HepG2 (cell line): Measurements from ENCODE around the gene CDCA5. TPM values are rescaled to one million over a fixed set of nuclear protein-coding genes. Genes with fewer than 3 reads are reported as not detected.
A peak's percentile ranks its signal among the peaks of the same experiment; 100 is the strongest.

Experiments used
- ATAC-seq: fragments of 200-7000 bp; cut with Tn5 transposase; 3 replicates; pipeline ENCODE4 v1.9.1; 2020; ENCODE audit warnings: mild to moderate bottlenecking, moderate library complexity
- BruUV-seq: library from RNA; stranded (reverse); fragments of 400-500 nt; replicated peaks from 2 replicates; lab custom pipeline; 2021; lab: Mats Ljungman, UMichigan
- CTCF ChIA-PET: fragments of 300-600 bp; formaldehyde crosslinking; extraction: SDS; loops from one replicate; lab custom pipeline; 2021; ENCODE audit warnings: low total read pairs, inconsistent platforms, low intra/inter-chr PET ratio; lab: Yijun Ruan, JAX
- POLR2A ChIA-PET: fragments of 350-600 bp; sonication (Branson Sonifier 250); formaldehyde crosslinking; loops from one replicate; lab custom pipeline; 2020; ENCODE audit warnings: antibody characterized with exemption, inconsistent platforms; lab: Yijun Ruan, JAX
- DNase-seq: peaks from one replicate; pipeline ENCODE4 v3.0.0-alpha.2; 2015; ENCODE audit warnings: low spot score
- FAIRE-seq: peaks from 3 replicates; lab custom pipeline; 2011; peaks lifted over from hg19 to GRCh38; lab: Jason Lieb, UNC
- H2AFZ ChIP-seq: one replicate; pipeline ENCODE4 v1.6.1; 2011; ENCODE audit warnings: low read length, inconsistent platforms
- H3K27ac ChIP-seq: fragments of 300-600 bp; 3 replicates; pipeline ENCODE4 v1.8.0; 2011; ENCODE audit warnings: mixed run types, mild to moderate bottlenecking, mixed read lengths, low read length, inconsistent platforms; ENCODE audit not compliant: insufficient read depth; ENCODE audit errors: extremely low read length
- H3K27me3 ChIP-seq, 2 experiments: fragments of 200-600 bp in 1 of 2; 2 replicates in 1 of 2; 3 replicates in 1 of 2; pipeline versions ENCODE4 v1.6.0 to v1.8.0; 2011; ENCODE audit warnings: low read length in 2 of 2, mild to moderate bottlenecking in 2 of 2, moderate library complexity in 2 of 2, inconsistent platforms in 1 of 2; ENCODE audit not compliant: insufficient read depth in 2 of 2, control insufficient read depth in 1 of 2
- H3K36me3 ChIP-seq, 2 experiments: fragments of 200-600 bp in 1 of 2; replicated peaks in 1 of 2; 2 replicates in 1 of 2; 3 replicates in 1 of 2; pipeline versions ENCODE4 v1.5.1 to v1.8.0; 2011; ENCODE audit warnings: low read length in 2 of 2, inconsistent platforms in 1 of 2; ENCODE audit not compliant: insufficient read depth in 2 of 2, control insufficient read depth in 1 of 2
- H3K4me1 ChIP-seq: 2 replicates; pipeline ENCODE4 v1.5.1; 2012; ENCODE audit warnings: low read length, inconsistent platforms; ENCODE audit not compliant: insufficient read depth
- H3K4me2 ChIP-seq: 2 replicates; pipeline ENCODE4 v1.6.0; 2011; ENCODE audit warnings: low read depth, low read length, inconsistent platforms
- H3K4me3 ChIP-seq, 3 experiments: fragments of 200-600 bp in 1 of 3; sonication (generic), shearing (Covaris generic) in 1 of 3; replicated peaks in 1 of 3; 2 replicates each; pipeline ENCODE4 v1.5.1; 2011 to 2016; ENCODE audit warnings: low read length in 3 of 3, inconsistent platforms in 2 of 3, low read depth in 2 of 3, mild to moderate bottlenecking in 2 of 3, control low read depth in 1 of 3, mixed read lengths in 1 of 3; ENCODE audit not compliant: insufficient read depth in 1 of 3
- H3K79me2 ChIP-seq: one replicate; pipeline ENCODE4 v1.6.1; 2011; ENCODE audit warnings: low read length, inconsistent platforms; ENCODE audit not compliant: insufficient read depth
- H3K9ac ChIP-seq: 2 replicates; pipeline ENCODE4 v1.6.0; 2011; ENCODE audit warnings: mild to moderate bottlenecking, low read depth, low read length, inconsistent platforms; ENCODE audit not compliant: insufficient read depth
- H3K9me3 ChIP-seq: 2 replicates; pipeline ENCODE4 v1.5.1; 2012; ENCODE audit warnings: mild to moderate bottlenecking, low read length
- H4K20me1 ChIP-seq: 2 replicates; pipeline ENCODE4 v1.6.0; 2011; ENCODE audit warnings: inconsistent platforms, mild to moderate bottlenecking, low read length, moderate library complexity; ENCODE audit not compliant: insufficient read depth
- AGO2 ChIP-seq: fragments of 200-400 bp; formaldehyde crosslinking; optimal IDR thresholded peaks from 2 replicates; pipeline ENCODE3; 2017; ENCODE audit warnings: mild to moderate bottlenecking, low read depth, low read length, moderate library complexity
- ASH2L ChIP-seq: fragments of 300-600, 200-600 bp; sonication (generic); IDR thresholded peaks from 2 replicates; pipeline ENCODE4 v1.7.0; 2017; ENCODE audit warnings: low read depth, mild to moderate bottlenecking, moderate library complexity, mixed read lengths, low read length; ENCODE audit not compliant: insufficient read length
- HOXA3 ChIP-seq: sonication (generic); formaldehyde crosslinking; IDR thresholded peaks from 2 replicates; pipeline ENCODE4 v1.5.0; 2020; ENCODE audit warnings: missing genetic modification reagents
- MAFK ChIP-seq, 2 experiments: IDR thresholded peaks in 1 of 2; conservative IDR thresholded peaks in 1 of 2; 2 replicates each; pipeline ENCODE4 v1.6.1; 2011; ENCODE audit warnings: improper control_type of control experiment in 2 of 2, low read length in 2 of 2
- POLR2A ChIP-seq, 2 experiments: IDR thresholded peaks; 2 replicates each; pipeline ENCODE4 v1.6.1; 2011; ENCODE audit warnings: low read depth in 2 of 2, low read length in 2 of 2, mild to moderate bottlenecking in 1 of 2, moderate library complexity in 1 of 2; ENCODE audit not compliant: insufficient read depth in 1 of 2
- POLR2AphosphoS5 ChIP-seq: IDR thresholded peaks from 2 replicates; pipeline ENCODE4 v1.6.1; 2012; ENCODE audit warnings: low read depth, low read length
- POLR2G ChIP-seq: fragments of 200-400 bp; formaldehyde crosslinking; IDR thresholded peaks from 2 replicates; pipeline ENCODE4 v1.6.1; 2018; ENCODE audit warnings: mild to moderate bottlenecking, low read depth, low read length, moderate library complexity
- RBFOX2 ChIP-seq: fragments of 200-400 bp; formaldehyde crosslinking; IDR thresholded peaks from 2 replicates; pipeline ENCODE4 v1.6.1; 2017; ENCODE audit warnings: low read depth, mild to moderate bottlenecking, low read length
- SAP130 ChIP-seq: IDR thresholded peaks from 2 replicates; pipeline ENCODE4 v1.6.1; 2016; ENCODE audit warnings: low read depth
- SOX5 ChIP-seq: IDR thresholded peaks from 2 replicates; pipeline ENCODE4 v1.6.1; 2016; ENCODE audit warnings: borderline replicate concordance
- SRF ChIP-seq: IDR thresholded peaks from 2 replicates; pipeline ENCODE4 v1.6.1; 2011; ENCODE audit warnings: mild to moderate bottlenecking, low read depth, low read length, moderate library complexity
- TAF1 ChIP-seq: sonication (generic); formaldehyde crosslinking; IDR thresholded peaks from 2 replicates; pipeline ENCODE4 v1.4.0; 2020; ENCODE audit warnings: missing genetic modification reagents
- TCF7 ChIP-seq: sonication (generic); IDR thresholded peaks from 2 replicates; pipeline ENCODE4 v1.6.1; 2016; ENCODE audit warnings: antibody characterized with exemption, low read depth
- YY1 ChIP-seq: IDR thresholded peaks from 2 replicates; pipeline ENCODE4 v1.6.1; 2011; ENCODE audit warnings: low read length, low read depth, moderate library complexity, mild to moderate bottlenecking; ENCODE audit not compliant: insufficient read depth, insufficient replicate concordance
- ZNF264 ChIP-seq: sonication (generic); formaldehyde crosslinking; IDR thresholded peaks from 2 replicates; pipeline ENCODE4 v1.4.0; 2020; ENCODE audit warnings: missing genetic modification reagents
- ZNF850 ChIP-seq: sonication (generic); formaldehyde crosslinking; conservative IDR thresholded peaks from 2 replicates; pipeline ENCODE4 v1.9.0; 2021; ENCODE audit warnings: mild to moderate bottlenecking, missing genetic modification reagents
- WGBS: methylation state at CpG from one replicate; pipeline ENCODE4 v1.1.6; 2017; ENCODE audit warnings: low lambda C conversion rate; 5-methylcytosine and 5-hydroxymethylcytosine counted together
- in situ Hi-C: cut with HindIII; loops from 2 replicates; pipeline ENCODE4 v1.10.0; 2017; ENCODE audit warnings: low pct_unique_long_range_greater_than_20kb; ENCODE audit not compliant: extremely low pct_ligation_motif_present
- intact Hi-C: fragments of 100-400 bp; cut with micrococcal nuclease; formaldehyde crosslinking; loops from one replicate; pipeline ENCODE4 v1.10.0; 2022; ENCODE audit not compliant: unreplicated experiment
- polyA plus RNA-seq, 8 experiments: library from polyadenylated mRNA; depleted of rRNA in 3 of 8; stranded (reverse) in 7 of 8; unstranded in 1 of 8; fragments of >200 nt; fragmentation: Illumina TruSeq in 4 of 8; extraction: Trizol in 4 of 8; gene quantifications; 2 replicates each; pipeline versions ENCODE4 v1.2.1 to v1.2.3, GENCODE V29; 2011 to 2016; ENCODE audit warnings: low read depth in 4 of 8, missing spikeins in 1 of 8, mixed read lengths in 1 of 8; ENCODE audit not compliant: insufficient read depth in 1 of 8
- total RNA-seq, 5 experiments: library from RNA; depleted of rRNA; stranded (reverse); fragments of >200 nt; fragmentation: Illumina TruSeq; extraction: Trizol; gene quantifications; 2 replicates each; pipeline ENCODE4 v1.2.3, GENCODE V29; 2016; ENCODE audit warnings: low read depth in 1 of 5
- TF ChIP-seq, protein P1 (sequence below): sonication (generic); formaldehyde crosslinking; conservative IDR thresholded peaks from 2 replicates; pipeline ENCODE4 v1.8.0; 2022; ENCODE audit warnings: missing genetic modification reagents

Gene CDCA5
- total and polyA plus RNA-seq, 2 of the 13 experiments (the other 11 are each of a cell fraction or from before 2014, with no cell fraction given) = 13.5 to 50.6 TPM

DNA sequence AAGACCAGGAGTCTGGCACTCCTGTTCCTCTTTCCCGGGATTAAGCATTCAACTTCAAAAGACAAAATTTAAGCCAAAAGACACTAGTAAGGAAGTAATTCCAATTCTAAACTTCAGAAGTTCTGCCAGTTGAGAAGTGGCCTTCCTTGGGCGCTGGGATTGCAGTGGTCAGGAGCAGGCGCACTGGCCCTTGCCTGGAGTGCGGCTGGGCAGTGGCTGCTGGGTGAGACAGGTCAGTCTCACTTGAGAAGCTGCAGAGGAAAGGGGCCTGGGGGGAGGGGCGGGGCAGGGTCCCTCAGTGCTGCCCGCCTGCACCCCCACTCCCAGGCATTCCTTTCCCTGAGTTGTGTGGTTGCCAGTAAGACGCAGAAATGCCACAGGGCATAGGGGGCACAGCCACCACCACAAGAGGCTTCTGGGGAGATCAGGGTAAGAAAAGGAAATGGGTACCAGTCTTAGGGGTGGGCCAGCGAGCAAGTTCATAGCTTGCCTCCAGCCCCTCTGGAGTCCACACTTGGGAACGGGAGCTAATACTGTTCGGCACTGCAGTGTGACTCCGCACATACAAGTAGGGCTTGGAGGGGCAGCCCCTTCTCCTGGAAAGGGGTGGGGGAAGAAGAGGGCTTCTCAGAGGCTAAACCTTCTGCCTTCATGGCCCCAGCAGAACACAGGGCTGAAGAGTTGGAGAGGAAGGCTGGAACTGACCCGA lies 43.8 kb upstream of the CDCA5 start:
- 96% methylated on average over 10 of the region's 12 CpGs for WGBS
- Histone ChIP-seq H3K9ac (no peak overlapping the region), H4K20me1 (peaks cover 11% of the 10 kb centered on the region; the same call in 1 of the 2 replicates), H2AFZ (no peak overlapping the region), H3K4me3 (no peak overlapping the region), H3K4me2 (no peak overlapping the region), H3K79me2 (peaks cover 33% of the 10 kb centered on the region), H3K36me3 (peaks cover 47 to 75% of the 10 kb centered on the region in 2 experiments), H3K9me3 (no peaks in the 10 kb centered on the region), H3K27me3 (no peaks in the 10 kb centered on the region; a peak in 1 of 5 replicates), H3K4me1 (peaks cover 26% of the 10 kb centered on the region), H3K27ac (no peak overlapping the region)
- in situ Hi-C loops (no loop called here), intact Hi-C loops (no loop called here)
- ChIA-PET POLR2A (interaction anchor here (0.6 to 2.8 kb wide), 6 partner anchors 9 to 292 kb away, joined by 3 to 12 read pairs (median 4); partner anchors contain the start of genes CAPN1, TM7SF2 and ZNHIT2), CTCF (no interaction called here)
- ATAC-seq = no peak
- peak; percentile 21; the same call in 1 of the 2 replicates for TF ChIP-seq POLR2AphosphoS5
- TF ChIP-seq ZNF850 (CRISPR knock-in tag) = no peak
- peak; percentile 36; the same call in 1 of the 2 replicates for TF ChIP-seq RBFOX2
- no peak for TF ChIP-seq TAF1 (CRISPR knock-in tag)
- peak in 1 of 2 experiments; percentile 5; a peak in 1 of 4 replicates for TF ChIP-seq POLR2A (IDR thresholded peaks at IDR 0.05; ENCODE audit: insufficient read depth in 1 of 2, low read depth in 2 of 2, low read length in 2 of 2)
- FAIRE-seq = no peak
- DNase-seq = no peak
- BruUV-seq = no TSS peak

DNA sequence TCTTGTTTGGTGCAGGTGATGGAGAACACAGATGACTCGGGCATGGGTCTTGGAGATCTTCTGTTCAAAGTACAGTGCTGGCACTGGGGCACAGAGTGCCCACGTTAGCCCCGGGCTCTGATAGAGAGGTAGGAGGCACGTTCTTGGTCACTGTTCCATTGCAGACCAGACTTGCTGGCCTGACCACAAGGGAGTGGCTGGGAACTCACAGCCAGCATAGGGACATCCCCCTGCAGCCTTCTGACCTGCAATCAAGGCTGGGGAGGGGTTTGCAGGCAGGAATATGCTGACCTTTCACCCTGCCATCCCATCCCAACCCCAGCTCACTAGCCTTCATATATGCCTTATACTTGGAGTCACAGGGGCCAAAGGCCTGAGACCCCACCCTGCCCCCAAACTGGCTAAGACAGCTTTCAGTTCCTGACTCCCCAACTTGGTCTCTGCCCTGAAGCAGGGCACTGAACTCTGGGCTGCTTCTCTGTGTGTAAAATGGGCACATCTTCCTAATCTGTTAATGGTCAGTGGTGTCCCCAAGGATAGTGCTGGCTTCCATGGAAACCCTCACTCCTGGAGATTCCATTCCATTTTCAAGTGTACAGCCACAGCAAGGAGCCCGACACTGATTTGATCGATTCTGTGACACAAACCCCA lies 42.9 kb upstream of the CDCA5 start:
- H4K20me1 ChIP-seq = peaks cover 4% of the 10 kb centered on the region; the same call in 1 of the 2 replicates
- ChIA-PET POLR2A (interaction anchor here (0.7 to 1.7 kb wide), 4 partner anchors 8 to 55 kb away, joined by 3 to 6 read pairs (median 4); partner anchors contain the start of genes CAPN1 and TM7SF2), CTCF (no interaction called here)
- no peak overlapping the region for H3K27ac ChIP-seq
- peaks cover 31% of the 10 kb centered on the region for H3K79me2 ChIP-seq
- BruUV-seq = no TSS peak
- 95% methylated on average over 6 of the region's 6 CpGs for WGBS
- peaks cover 43 to 67% of the 10 kb centered on the region in 2 experiments for H3K36me3 ChIP-seq
- no peak for FAIRE-seq
- in situ Hi-C loops (no loop called here), intact Hi-C loops (no loop called here)
- no peaks in the 10 kb centered on the region for H3K9me3 ChIP-seq
- no peaks in the 10 kb centered on the region; a peak in 1 of 5 replicates for H3K27me3 ChIP-seq
- no peak overlapping the region for H2AFZ ChIP-seq
- H3K4me3 ChIP-seq = no peak overlapping the region
- no peak for DNase-seq
- H3K9ac ChIP-seq = no peak overlapping the region
- no peak overlapping the region for H3K4me2 ChIP-seq
- peaks cover 20% of the 10 kb centered on the region for H3K4me1 ChIP-seq
- ATAC-seq = no peak
- no peak for TF ChIP-seq ASH2L
- TF ChIP-seq TCF7 = no peak
- TF ChIP-seq MAFK (conservative IDR thresholded peaks at IDR 0.05 in 1 of 2, IDR thresholded peaks at IDR 0.05 in 1 of 2; ENCODE audit: low read length in 2 of 2) = peak; percentile 36 to 45; a peak in 2 of 4 replicates
- TF ChIP-seq, protein P1, sequence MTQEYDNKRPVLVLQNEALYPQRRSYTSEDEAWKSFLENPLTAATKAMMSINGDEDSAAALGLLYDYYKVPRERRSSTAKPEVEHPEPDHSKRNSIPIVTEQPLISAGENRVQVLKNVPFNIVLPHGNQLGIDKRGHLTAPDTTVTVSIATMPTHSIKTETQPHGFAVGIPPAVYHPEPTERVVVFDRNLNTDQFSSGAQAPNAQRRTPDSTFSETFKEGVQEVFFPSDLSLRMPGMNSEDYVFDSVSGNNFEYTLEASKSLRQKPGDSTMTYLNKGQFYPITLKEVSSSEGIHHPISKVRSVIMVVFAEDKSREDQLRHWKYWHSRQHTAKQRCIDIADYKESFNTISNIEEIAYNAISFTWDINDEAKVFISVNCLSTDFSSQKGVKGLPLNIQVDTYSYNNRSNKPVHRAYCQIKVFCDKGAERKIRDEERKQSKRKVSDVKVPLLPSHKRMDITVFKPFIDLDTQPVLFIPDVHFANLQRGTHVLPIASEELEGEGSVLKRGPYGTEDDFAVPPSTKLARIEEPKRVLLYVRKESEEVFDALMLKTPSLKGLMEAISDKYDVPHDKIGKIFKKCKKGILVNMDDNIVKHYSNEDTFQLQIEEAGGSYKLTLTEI (CRISPR knock-in tag) = no peak
- no peak for TF ChIP-seq SRF
- TF ChIP-seq HOXA3 = no peak
- no peak for TF ChIP-seq ZNF264 (CRISPR knock-in tag)
- TF ChIP-seq SAP130 (CRISPR knock-in tag) = no peak
- peak; percentile 65 for TF ChIP-seq AGO2
- peak; percentile 21 for TF ChIP-seq POLR2G
- peak; percentile 16 for TF ChIP-seq POLR2AphosphoS5
- no peak for TF ChIP-seq YY1
- TF ChIP-seq SOX5 (CRISPR knock-in tag) = no peak
